ENCODE measurements around the gene WDPCP.

- TF ChIP-seq EZH2 (IDR thresholded peaks at IDR 0.05; ENCODE audit: low read depth, low read length, severe bottlenecking) = no peak
- no peak for TF ChIP-seq POLR2A (IDR thresholded peaks at IDR 0.05; ENCODE audit: control extremely low read depth in 1 of 2, low read depth in 2 of 2, low read length in 2 of 2)
- no peak for TF ChIP-seq POLR2AphosphoS5 (IDR thresholded peaks at IDR 0.05; ENCODE audit: low read depth, low read length)
- no peak for TF ChIP-seq SIX5 (IDR thresholded peaks at IDR 0.05; ENCODE audit: low read depth, low read length)
- TF ChIP-seq, protein P1, sequence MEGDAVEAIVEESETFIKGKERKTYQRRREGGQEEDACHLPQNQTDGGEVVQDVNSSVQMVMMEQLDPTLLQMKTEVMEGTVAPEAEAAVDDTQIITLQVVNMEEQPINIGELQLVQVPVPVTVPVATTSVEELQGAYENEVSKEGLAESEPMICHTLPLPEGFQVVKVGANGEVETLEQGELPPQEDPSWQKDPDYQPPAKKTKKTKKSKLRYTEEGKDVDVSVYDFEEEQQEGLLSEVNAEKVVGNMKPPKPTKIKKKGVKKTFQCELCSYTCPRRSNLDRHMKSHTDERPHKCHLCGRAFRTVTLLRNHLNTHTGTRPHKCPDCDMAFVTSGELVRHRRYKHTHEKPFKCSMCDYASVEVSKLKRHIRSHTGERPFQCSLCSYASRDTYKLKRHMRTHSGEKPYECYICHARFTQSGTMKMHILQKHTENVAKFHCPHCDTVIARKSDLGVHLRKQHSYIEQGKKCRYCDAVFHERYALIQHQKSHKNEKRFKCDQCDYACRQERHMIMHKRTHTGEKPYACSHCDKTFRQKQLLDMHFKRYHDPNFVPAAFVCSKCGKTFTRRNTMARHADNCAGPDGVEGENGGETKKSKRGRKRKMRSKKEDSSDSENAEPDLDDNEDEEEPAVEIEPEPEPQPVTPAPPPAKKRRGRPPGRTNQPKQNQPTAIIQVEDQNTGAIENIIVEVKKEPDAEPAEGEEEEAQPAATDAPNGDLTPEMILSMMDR (IDR thresholded peaks at IDR 0.05; ENCODE audit: control extremely low read depth in 1 of 3, insufficient read depth in 1 of 3, low read depth in 1 of 3, low read length in 3 of 3) = no peak
- no peak for TF ChIP-seq EP300 (IDR thresholded peaks at IDR 0.05; ENCODE audit: borderline replicate concordance in 1 of 2, low read depth in 2 of 2, low read length in 2 of 2)
- no peak for TF ChIP-seq YY1 (IDR thresholded peaks at IDR 0.05; ENCODE audit: low read depth, low read length)
- TF ChIP-seq, protein P2, sequence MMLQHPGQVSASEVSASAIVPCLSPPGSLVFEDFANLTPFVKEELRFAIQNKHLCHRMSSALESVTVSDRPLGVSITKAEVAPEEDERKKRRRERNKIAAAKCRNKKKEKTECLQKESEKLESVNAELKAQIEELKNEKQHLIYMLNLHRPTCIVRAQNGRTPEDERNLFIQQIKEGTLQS (IDR thresholded peaks at IDR 0.05; ENCODE audit: insufficient read depth, low read depth, low read length) = no peak
- no peak for TF ChIP-seq SP2 (IDR thresholded peaks at IDR 0.05; ENCODE audit: low read length)
- no peak for TF ChIP-seq CEBPB (IDR thresholded peaks at IDR 0.05; ENCODE audit: low read depth, low read length)
- TF ChIP-seq SIRT6 (IDR thresholded peaks at IDR 0.05; ENCODE audit: low read length) = no peak
- no peak for TF ChIP-seq CBX8 (IDR thresholded peaks at IDR 0.05; ENCODE audit: borderline replicate concordance, low read depth, low read length)
Measured at GRCh38 chr2:63124850-63125249, 463.4 kb downstream of the WDPCP start.
